K562 (cell line): ENCODE measurements around the gene USPL1. TPM values are rescaled to one million over a fixed set of nuclear protein-coding genes. Genes with fewer than 3 reads are reported as not detected.
A peak's percentile ranks its signal among the peaks of the same experiment; 100 is the strongest.

Experiments
- ATAC-seq: fragments of 200-7000 bp; cut with Tn5 transposase; 3 replicates; pipeline ENCODE4 v1.9.1; 2020; ENCODE audit warnings: moderate library complexity
- BruUV-seq: library from RNA; stranded (reverse); fragments of 400-500 nt; replicated peaks from 2 replicates; lab custom pipeline; 2021; lab: Mats Ljungman, UMichigan
- CTCF ChIA-PET: fragments of 300-600 bp; formaldehyde crosslinking; extraction: SDS; loops from one replicate; lab custom pipeline; 2021; ENCODE audit warnings: low intra/inter-chr PET ratio; lab: Yijun Ruan, JAX
- POLR2A ChIA-PET: fragments of 300-600, 350-650 bp; sonication (Branson Sonifier 250); formaldehyde crosslinking; extraction: SDS; loops from one replicate; lab custom pipeline; 2021; ENCODE audit warnings: antibody characterized with exemption, inconsistent platforms; lab: Yijun Ruan, JAX
- DNase-seq, 4 experiments: peaks; one replicate each; pipeline versions ENCODE4 v3.0.0 to v3.0.0-alpha.2; 2011 to 2018; ENCODE audit warnings: low spot score in 3 of 4, mixed read lengths in 3 of 4; ENCODE audit errors: extremely low read depth in 1 of 4
- FAIRE-seq: peaks from 2 replicates; lab custom pipeline; 2011; peaks lifted over from hg19 to GRCh38; lab: Jason Lieb, UNC
- H2AFZ ChIP-seq: 2 replicates; pipeline ENCODE4 v1.6.0; 2011; ENCODE audit warnings: low read depth, low read length, control low read depth, inconsistent platforms
- H3K27ac ChIP-seq: fragments of 200-600 bp; 3 replicates; pipeline ENCODE4 v1.8.0; 2011; ENCODE audit warnings: low read depth, mild to moderate bottlenecking, control low read depth, inconsistent platforms, low read length, moderate library complexity, mixed read lengths; ENCODE audit errors: extremely low read depth
- H3K27me3 ChIP-seq, 2 experiments: fragments of 300-600 bp in 1 of 2; 2 replicates in 1 of 2; 3 replicates in 1 of 2; pipeline versions ENCODE4 v1.6.0 to v1.8.0; 2011; ENCODE audit warnings: inconsistent platforms in 2 of 2, low read length in 2 of 2, mild to moderate bottlenecking in 1 of 2, mixed read lengths in 1 of 2, moderate library complexity in 1 of 2; ENCODE audit not compliant: control insufficient read depth in 2 of 2, insufficient read depth in 2 of 2
- H3K36me3 ChIP-seq: fragments of 300-600 bp; 3 replicates; pipeline ENCODE4 v1.8.0; 2011; ENCODE audit warnings: mild to moderate bottlenecking, low read length, inconsistent platforms; ENCODE audit not compliant: control insufficient read depth, insufficient read depth
- H3K4me1 ChIP-seq, 2 experiments: fragments of 200-600 bp in 1 of 2; replicated peaks in 1 of 2; 2 replicates in 1 of 2; 3 replicates in 1 of 2; pipeline versions ENCODE4 v1.5.1 to v1.8.0; 2011; ENCODE audit warnings: inconsistent platforms in 2 of 2, low read length in 2 of 2, mild to moderate bottlenecking in 1 of 2, mixed read lengths in 1 of 2, moderate library complexity in 1 of 2; ENCODE audit not compliant: control insufficient read depth in 2 of 2, insufficient read depth in 2 of 2
- H3K4me2 ChIP-seq: 2 replicates; pipeline ENCODE4 v1.6.1; 2011; ENCODE audit warnings: low read length, control low read depth, inconsistent platforms, mixed read lengths; ENCODE audit not compliant: insufficient read depth
- H3K4me3 ChIP-seq: fragments of 200-600 bp; sonication (generic), shearing (Covaris generic); 2 replicates; pipeline ENCODE4 v1.5.1; 2016; ENCODE audit warnings: control low read depth, inconsistent platforms
- H3K79me2 ChIP-seq: fragments of 200-600 bp; 3 replicates; pipeline ENCODE4 v1.8.0; 2011; ENCODE audit warnings: low read length, inconsistent platforms; ENCODE audit not compliant: control insufficient read depth, insufficient read depth
- H3K9ac ChIP-seq, 2 experiments: 2 replicates each; pipeline versions ENCODE4 v1.6.0 to v1.6.1; 2011; ENCODE audit warnings: low read depth in 2 of 2, low read length in 2 of 2, control low read depth in 1 of 2, inconsistent platforms in 1 of 2, mild to moderate bottlenecking in 1 of 2, mixed read lengths in 1 of 2; ENCODE audit not compliant: insufficient read depth in 1 of 2
- H3K9me1 ChIP-seq: one replicate; pipeline ENCODE4 v1.6.0; 2011; ENCODE audit warnings: inconsistent platforms, mild to moderate bottlenecking, low read length, moderate library complexity; ENCODE audit not compliant: control insufficient read depth, insufficient read depth
- H3K9me3 ChIP-seq: replicated peaks from 2 replicates; pipeline ENCODE4 v1.5.1; 2011; ENCODE audit warnings: low read depth, low read length, inconsistent platforms; ENCODE audit not compliant: control insufficient read depth, insufficient read depth
- H4K20me1 ChIP-seq: replicated peaks from 2 replicates; pipeline ENCODE4 v1.6.1; 2011; ENCODE audit warnings: low read length, inconsistent platforms, mixed read lengths; ENCODE audit not compliant: control insufficient read depth, insufficient read depth
- GATA2 ChIP-seq: sonication (generic); formaldehyde crosslinking; IDR thresholded peaks from 2 replicates; pipeline ENCODE4 v1.4.0; 2020; ENCODE audit warnings: mild to moderate bottlenecking, missing genetic modification reagents
- TSHZ1 ChIP-seq: fragments of 250-450 bp; sonication (Bioruptor Pico); IDR thresholded peaks from 2 replicates; pipeline ENCODE4 v1.4.0; 2020; ENCODE audit warnings: mild to moderate bottlenecking, moderate library complexity
- WGBS: fragments of 100-300 bp; shearing (Covaris generic); methylation state at CpG from one replicate; pipeline ENCODE4 v1.1.6; 2016; ENCODE audit warnings: low coverage, mixed read lengths; ENCODE audit not compliant: insufficient coverage; ENCODE audit errors: missing lambda C conversion rate; 5-methylcytosine and 5-hydroxymethylcytosine counted together
- in situ Hi-C: fragments of 300-500 bp; cut with MboI; formaldehyde crosslinking; loops from 4 replicates; pipeline ENCODE4 v1.15.0; 2018; ENCODE audit warnings: inconsistent platforms, mixed read lengths
- intact Hi-C: fragments of 100-400 bp; cut with micrococcal nuclease; formaldehyde crosslinking; loops from 2 replicates; pipeline ENCODE4 v1.14.2; 2022
- polyA plus RNA-seq, 8 experiments: library from polyadenylated mRNA; depleted of rRNA in 4 of 8; stranded (reverse) in 5 of 8; unstranded in 3 of 8; fragments of >200 nt; fragmentation: Nextera tagmentation in 2 of 8; fragmentation: Illumina TruSeq in 1 of 8; extraction: Ambion mirVana in 2 of 8; extraction: Trizol in 1 of 8; gene quantifications; 2 replicates each; pipeline versions ENCODE4 v1.2.1 to v1.2.3, GENCODE V29; 2011 to 2014; ENCODE audit warnings: inconsistent platforms in 1 of 8, missing spikeins in 1 of 8
- total RNA-seq, 7 experiments: library from RNA; depleted of rRNA in 6 of 7; stranded (reverse); fragments of >200 nt in 6 of 7; fragmentation: Illumina TruSeq in 2 of 7; extraction: Trizol in 2 of 7; gene quantifications; 2 replicates each; pipeline versions ENCODE4 v1.2.1 to v1.2.3, GENCODE V29; 2011 to 2021; ENCODE audit warnings: low replicate concordance in 1 of 7

USPL1 gene
- total and polyA plus RNA-seq, 9 of the 15 experiments (the other 6 are each of a cell fraction or from before 2014, with no cell fraction given) = 5.5 to 18.0 (median 12.0) TPM

- Histone ChIP-seq H3K9me1 (no peaks in the 10 kb centered on the region), H3K36me3 (no peaks in the 10 kb centered on the region), H3K79me2 (no peaks in the 10 kb centered on the region), H3K27me3 (no peaks in the 10 kb centered on the region), H3K27ac (no peak overlapping the region), H2AFZ (peak overlapping the region; percentile 83), H3K9me3 (no peaks in the 10 kb centered on the region), H3K9ac (peak overlapping the region in 1 of 2 experiments; percentile 26; a peak in 1 of 4 replicates), H3K4me3 (no peak overlapping the region), H3K4me2 (no peak overlapping the region; the same call in 1 of the 2 replicates), H3K4me1 (peaks cover 6 to 11% of the 10 kb centered on the region in 2 experiments; a peak in 4 of 5 replicates), H4K20me1 (no peaks in the 10 kb centered on the region)
- in situ Hi-C loops (no loop called here), intact Hi-C loops (loop anchor here (5.0 to 10.0 kb wide), 3 partner anchors 54 to 207 kb away; partner anchors contain the start of genes HMGB1 and USPL1)
- BruUV-seq = no TSS peak
- DNase-seq = no peak
- ChIA-PET CTCF (no interaction called here), POLR2A (no interaction called here)
- ATAC-seq = no peak
- FAIRE-seq = no peak
- TF ChIP-seq TSHZ1 = no peak
- 0 out of 2 replicates have a peak, but pooled peaks have one; percentile 18 for TF ChIP-seq GATA2 (CRISPR knock-in tag)
- WGBS = 19% methylated on average over 3 of the region's 6 CpGs
These were observed 53.6 kb downstream of the USPL1 start for GRCh38 chr13:30671271-30671815.
